GM12878 (cell line): ENCODE measurements around the gene KMO. TPM values are rescaled to one million over a fixed set of nuclear protein-coding genes. Genes with fewer than 3 reads are reported as not detected.

Experiments
- ATAC-seq: fragments of 200-7000 bp; cut with Tn5 transposase; 3 replicates; pipeline ENCODE4 v1.9.1; 2020; ENCODE audit warnings: mild to moderate bottlenecking, moderate library complexity
- BruUV-seq: library from RNA; stranded (reverse); fragments of 400-500 nt; replicated peaks from 2 replicates; lab custom pipeline; 2021; lab: Mats Ljungman, UMichigan
- CTCF ChIA-PET: fragments of 300-600 bp; sonication (Branson Sonifier 250); formaldehyde crosslinking; extraction: SDS; loops from one replicate; lab custom pipeline; 2021; ENCODE audit warnings: inconsistent platforms; lab: Yijun Ruan, JAX
- POLR2A ChIA-PET: fragments of 350-600 bp; formaldehyde crosslinking; extraction: SDS; loops from one replicate; lab custom pipeline; 2021; ENCODE audit warnings: inconsistent platforms; lab: Charles Lee
- RAD21 ChIA-PET: fragments of 300-600 bp; sonication (Branson Sonifier 250); formaldehyde crosslinking; loops from one replicate; lab custom pipeline; 2023; ENCODE audit warnings: antibody characterized with exemption; ENCODE audit not compliant: unreplicated experiment; lab: Charles Lee
- SMC1A ChIA-PET: fragments of 300-600 bp; sonication (Branson Sonifier 250); formaldehyde crosslinking; loops from one replicate; lab custom pipeline; 2023; ENCODE audit not compliant: unreplicated experiment, uncharacterized antibody; lab: Charles Lee
- DNase-seq: peaks from one replicate; pipeline ENCODE4 v3.0.0-alpha.2; 2011; ENCODE audit warnings: low read depth, low spot score
- FAIRE-seq: peaks from 3 replicates; lab custom pipeline; 2011; peaks lifted over from hg19 to GRCh38; lab: Jason Lieb, UNC
- H2AFZ ChIP-seq: 2 replicates; pipeline ENCODE4 v1.6.0; 2011; ENCODE audit warnings: low read depth, low read length, control low read depth; ENCODE audit not compliant: control insufficient read depth
- H3K27ac ChIP-seq: 2 replicates; pipeline ENCODE4 v1.5.1; 2011; ENCODE audit warnings: control low read depth; ENCODE audit not compliant: control insufficient read depth, insufficient read depth
- H3K27me3 ChIP-seq, 2 experiments: replicated peaks in 1 of 2; 2 replicates each; pipeline versions ENCODE4 v1.6.0 to v1.6.1; 2011; ENCODE audit warnings: low read length in 1 of 2; ENCODE audit not compliant: control insufficient read depth in 2 of 2, insufficient read depth in 2 of 2
- H3K36me3 ChIP-seq, 2 experiments: 2 replicates each; pipeline ENCODE4 v1.5.1; 2011; ENCODE audit warnings: low read length in 1 of 2; ENCODE audit not compliant: control insufficient read depth in 2 of 2, insufficient read depth in 2 of 2
- H3K4me1 ChIP-seq: 2 replicates; pipeline ENCODE4 v1.6.1; 2011; ENCODE audit warnings: mild to moderate bottlenecking, low read length, moderate library complexity, mixed read lengths; ENCODE audit not compliant: control insufficient read depth, insufficient read depth
- H3K4me2 ChIP-seq: 2 replicates; pipeline ENCODE4 v1.6.0; 2011; ENCODE audit warnings: control low read depth; ENCODE audit not compliant: control insufficient read depth, insufficient read depth
- H3K4me3 ChIP-seq: fragments of 200-600 bp; sonication (generic); 2 replicates; pipeline ENCODE4 v1.5.1; 2016
- H3K79me2 ChIP-seq: 2 replicates; pipeline ENCODE4 v1.6.0; 2011; ENCODE audit warnings: low read length; ENCODE audit not compliant: control insufficient read depth, insufficient read depth
- H3K9ac ChIP-seq: 2 replicates; pipeline ENCODE4 v1.8.0; 2011; ENCODE audit warnings: low read length, control low read depth, mixed read lengths; ENCODE audit not compliant: control insufficient read depth, insufficient read depth
- H3K9me3 ChIP-seq: replicated peaks from 3 replicates; pipeline ENCODE4 v1.5.1; 2011; ENCODE audit warnings: mild to moderate bottlenecking, low read length; ENCODE audit not compliant: control insufficient read depth, insufficient read depth
- H4K20me1 ChIP-seq: 2 replicates; pipeline ENCODE4 v1.6.0; 2011; ENCODE audit not compliant: control insufficient read depth, insufficient read depth
- BCL3 ChIP-seq: IDR thresholded peaks from 2 replicates; pipeline ENCODE4 v1.6.1; 2011; ENCODE audit warnings: borderline replicate concordance, low read depth, mild to moderate bottlenecking, moderate library complexity, low read length; ENCODE audit not compliant: insufficient read depth, poor library complexity, severe bottlenecking
- BHLHE40 ChIP-seq, 2 experiments: fragments of 450-650 bp in 1 of 2; IDR thresholded peaks; 2 replicates each; pipeline ENCODE4 v1.6.1; 2011 to 2017; ENCODE audit warnings: low read depth in 2 of 2, borderline replicate concordance in 1 of 2, improper control_type of control experiment in 1 of 2, low read length in 1 of 2, mild to moderate bottlenecking in 1 of 2
- CUX1 ChIP-seq: IDR thresholded peaks from 2 replicates; pipeline ENCODE4 v1.6.1; 2012; ENCODE audit warnings: improper control_type of control experiment, low read depth, low read length; ENCODE audit not compliant: insufficient replicate concordance
- FOXM1 ChIP-seq: IDR thresholded peaks from 2 replicates; pipeline ENCODE4 v1.6.1; 2012; ENCODE audit warnings: low read depth, mild to moderate bottlenecking, inconsistent platforms, low read length, moderate library complexity
- HDAC6 ChIP-seq: fragments of 200-600 bp; sonication (generic); IDR thresholded peaks from one replicate; pipeline ENCODE4 v1.8.0; 2017; ENCODE audit warnings: antibody characterized with exemption; ENCODE audit not compliant: unreplicated experiment
- IRF3 ChIP-seq: fragments of 450-650 bp; IDR thresholded peaks from 2 replicates; pipeline ENCODE4 v1.6.1; 2014; ENCODE audit warnings: mild to moderate bottlenecking
- JUNB ChIP-seq: IDR thresholded peaks from 2 replicates; pipeline ENCODE4 v1.6.1; 2016; ENCODE audit warnings: antibody characterized with exemption, mild to moderate bottlenecking
- LARP7 ChIP-seq: fragments of 450-650 bp; IDR thresholded peaks from 2 replicates; pipeline ENCODE4 v1.6.1; 2017; ENCODE audit warnings: mild to moderate bottlenecking
- RUNX3 ChIP-seq: IDR thresholded peaks from 2 replicates; pipeline ENCODE4 v1.6.1; 2012; ENCODE audit warnings: low read length, inconsistent platforms
- TCF12 ChIP-seq: IDR thresholded peaks from 2 replicates; pipeline ENCODE4 v1.6.1; 2011; ENCODE audit warnings: low read depth, mild to moderate bottlenecking, low read length
- TCF3 ChIP-seq: IDR thresholded peaks from 2 replicates; pipeline ENCODE4 v1.6.1; 2012; ENCODE audit warnings: low read depth, mild to moderate bottlenecking, low read length, borderline replicate concordance; ENCODE audit not compliant: insufficient read depth
- ZBTB4 ChIP-seq: fragments of 450-650 bp; formaldehyde crosslinking; IDR thresholded peaks from 2 replicates; pipeline ENCODE4 v1.4.0; 2022; ENCODE audit warnings: mild to moderate bottlenecking, moderate library complexity
- WGBS: methylation state at CpG from one replicate; pipeline ENCODE4 v1.1.6; 2016; ENCODE audit warnings: low lambda C conversion rate; ENCODE audit not compliant: insufficient replicate concordance, insufficient coverage; ENCODE audit errors: missing lambda C conversion rate; 5-methylcytosine and 5-hydroxymethylcytosine counted together
- in situ Hi-C: fragments of 300-500 bp; cut with MboI; formaldehyde crosslinking; loops from 9 replicates; pipeline ENCODE4 v1.14.3; 2018; ENCODE audit warnings: mixed read lengths
- intact Hi-C: fragments of 100-400 bp; cut with micrococcal nuclease; formaldehyde crosslinking; loops from one replicate; pipeline ENCODE4 v1.14.2; 2022; ENCODE audit not compliant: unreplicated experiment
- polyA plus RNA-seq, 11 experiments: library from polyadenylated mRNA; depleted of rRNA in 4 of 11; unstranded in 6 of 11; stranded (reverse) in 5 of 11; fragments of >200 nt; fragmentation: Nextera tagmentation in 4 of 11; fragmentation: Illumina TruSeq in 1 of 11; extraction: Ambion mirVana in 4 of 11; extraction: Trizol in 1 of 11; gene quantifications; 1 replicate in 1 of 11; 2 replicates in 10 of 11; pipeline versions ENCODE4 v1.2.1 to v1.2.3, GENCODE V29; 2011 to 2016; ENCODE audit warnings: inconsistent platforms in 2 of 11, missing spikeins in 2 of 11, low read depth in 1 of 11
- total RNA-seq, 4 experiments: library from RNA; depleted of rRNA in 3 of 4; stranded (reverse); fragments of >200 nt in 3 of 4; fragmentation: Illumina TruSeq in 1 of 4; extraction: Trizol in 1 of 4; gene quantifications; 2 replicates each; pipeline versions ENCODE4 v1.2.1 to v1.2.3, GENCODE V29; 2013 to 2021

Gene KMO
- total and polyA plus RNA-seq, 10 of the 15 experiments (the other 5 are each of a cell fraction or from before 2014, with no cell fraction given), result 0.68 to 5.9 (median 1.5) TPM

GRCh38 chr1:241617426-241617825 lies 85.2 kb downstream of the KMO start:
- Histone ChIP-seq H3K4me3 (no peak overlapping the region), H3K4me1 (no peaks in the 10 kb centered on the region), H2AFZ (no peak overlapping the region), H3K9ac (no peak overlapping the region), H3K79me2 (no peaks in the 10 kb centered on the region), H3K36me3 (no peaks in the 10 kb centered on the region), H3K4me2 (no peak overlapping the region), H4K20me1 (no peaks in the 10 kb centered on the region), H3K27ac (no peak overlapping the region), H3K27me3 (no peaks in the 10 kb centered on the region), H3K9me3 (no peaks in the 10 kb centered on the region)
- WGBS, result 79% methylated on average over 7 of the region's 7 CpGs
- SMC1A ChIA-PET, result interaction anchor here (0.7 to 1.0 kb wide), 2 partner anchors 30 to 85 kb away, joined by 3 read pairs; partner anchors contain the start of gene KMO
- FAIRE-seq, result no peak
- no peak for DNase-seq
- no TSS peak for BruUV-seq
- CTCF ChIA-PET, result interaction anchor here (1.1 kb wide), 2 partner anchors 10 to 42 kb away, joined by 3 to 8 read pairs; no protein-coding TSS in a partner anchor
- intact Hi-C loops, result loop anchor here (10.0 kb wide), 1 partner anchor 883 kb away; no protein-coding TSS in a partner anchor
- no peak for ATAC-seq
- in situ Hi-C loops, result loop anchor here (10.0 kb wide), 1 partner anchor 377 kb away; the partner anchor contains the start of gene MAP1LC3C
- POLR2A ChIA-PET, result interaction anchor here (0.8 kb wide), 1 partner anchor 13 kb away, joined by 7 read pairs; no protein-coding TSS in a partner anchor
- RAD21 ChIA-PET, result no interaction called here
- no peak for TF ChIP-seq TCF3
- no peak for TF ChIP-seq JUNB
- TF ChIP-seq LARP7, result no peak
- no peak for TF ChIP-seq ZBTB4 (CRISPR knock-in tag)
- no peak for TF ChIP-seq BHLHE40 (IDR thresholded peaks at IDR 0.05; ENCODE audit: borderline replicate concordance in 1 of 2, low read depth in 2 of 2, low read length in 1 of 2)
- no peak for TF ChIP-seq TCF12
- no peak for TF ChIP-seq FOXM1
- no peak for TF ChIP-seq HDAC6
- no peak for TF ChIP-seq BCL3
- TF ChIP-seq RUNX3, result no peak
- TF ChIP-seq CUX1, result no peak
- TF ChIP-seq IRF3, result no peak
